Measurements from ENCODE around the gene FTHL17.

FTHL17 gene

GRCh38 chrX:31074522-31074921, 2.7 kb upstream of the FTHL17 start:
- no peak overlapping the region for H3K18ac ChIP-seq (ENCODE audit: low read length)
- no peaks in the 10 kb centered on the region for H3K79me2 ChIP-seq (ENCODE audit: control insufficient read depth, insufficient read depth, low read length)
- H3K4ac ChIP-seq (ENCODE audit: low read depth, low read length), result no peak overlapping the region
- DNase-seq, result no peak
- no CpG with 5 or more reads among the region's 2 CpGs for WGBS (ENCODE audit: extremely low coverage, insufficient coverage, low lambda C conversion rate)
- H4K8ac ChIP-seq (ENCODE audit: low read depth, low read length), result no peak overlapping the region
- H4K5ac ChIP-seq (ENCODE audit: low read length), result no peak overlapping the region
- H3K56ac ChIP-seq (ENCODE audit: low read length), result no peak overlapping the region
- no peak overlapping the region for H2AK5ac ChIP-seq (ENCODE audit: low read length)
- no peaks in the 10 kb centered on the region for H3K27me3 ChIP-seq (ENCODE audit: insufficient read depth, low read length, poor library complexity)
- no peaks in the 10 kb centered on the region for H3K4me1 ChIP-seq (ENCODE audit: control insufficient read depth, low read depth, low read length)
- no peak overlapping the region for H2BK15ac ChIP-seq (replicated peaks; ENCODE audit: low read depth)
- H3K27ac ChIP-seq (ENCODE audit: low read depth, low read length), result no peak overlapping the region
- no peak overlapping the region for H3K9ac ChIP-seq (ENCODE audit: low read length)
- H2BK5ac ChIP-seq (ENCODE audit: low read length), result no peak overlapping the region
- H3K4me3 ChIP-seq (ENCODE audit: low read length), result no peak overlapping the region
- H3K23ac ChIP-seq (ENCODE audit: low read length), result no peak overlapping the region
- H3K36me3 ChIP-seq (ENCODE audit: control insufficient read depth, insufficient read depth, low read length), result no peaks in the 10 kb centered on the region
- H3K4me2 ChIP-seq (ENCODE audit: low read length), result no peak overlapping the region
- no peaks in the 10 kb centered on the region for H3K79me1 ChIP-seq (ENCODE audit: low read length)
- H2BK120ac ChIP-seq (ENCODE audit: low read depth, low read length), result no peak overlapping the region

DNA sequence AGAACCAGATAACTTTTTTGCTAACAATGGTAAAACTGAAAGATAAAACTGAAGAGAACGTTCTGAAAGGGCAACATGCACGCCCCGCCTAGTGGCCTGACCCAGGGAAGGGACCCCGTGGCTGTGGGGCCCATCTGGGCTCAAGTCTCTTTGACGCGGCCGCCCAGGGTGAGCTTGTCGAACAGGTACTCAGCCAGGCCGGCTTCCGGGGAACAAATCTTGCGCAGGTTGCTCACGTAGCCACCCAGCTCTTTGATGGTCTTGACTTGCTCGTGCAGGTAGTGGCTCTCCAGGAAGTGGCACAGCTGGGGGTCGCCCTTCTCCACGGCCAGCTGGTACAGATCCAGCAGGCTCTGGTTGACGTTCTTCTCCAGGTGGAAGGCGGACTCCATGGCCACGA, 579 bp downstream of the FTHL17 start:
- no peaks in the 10 kb centered on the region for H3K36me3 ChIP-seq (ENCODE audit: control insufficient read depth, insufficient read depth, low read length)
- H3K4me2 ChIP-seq (ENCODE audit: low read length), result no peak overlapping the region
- no peak overlapping the region for H2AK5ac ChIP-seq (ENCODE audit: low read length)
- no peaks in the 10 kb centered on the region for H3K4me1 ChIP-seq (ENCODE audit: control insufficient read depth, low read depth, low read length)
- no peak overlapping the region for H4K5ac ChIP-seq (ENCODE audit: low read length)
- H3K18ac ChIP-seq (ENCODE audit: low read length), result no peak overlapping the region
- no peak overlapping the region for H2BK120ac ChIP-seq (ENCODE audit: low read depth, low read length)
- no peak overlapping the region for H2BK15ac ChIP-seq (replicated peaks; ENCODE audit: low read depth)
- no peak overlapping the region for H3K23ac ChIP-seq (ENCODE audit: low read length)
- H3K9ac ChIP-seq (ENCODE audit: low read length), result no peak overlapping the region
- H3K4me3 ChIP-seq (ENCODE audit: low read length), result no peak overlapping the region
- no CpG with 5 or more reads among the region's 18 CpGs for WGBS (ENCODE audit: extremely low coverage, insufficient coverage, low lambda C conversion rate)
- no peaks in the 10 kb centered on the region for H3K79me2 ChIP-seq (ENCODE audit: control insufficient read depth, insufficient read depth, low read length)
- H3K4ac ChIP-seq (ENCODE audit: low read depth, low read length), result no peak overlapping the region
- no peaks in the 10 kb centered on the region for H3K27me3 ChIP-seq (ENCODE audit: insufficient read depth, low read length, poor library complexity)
- H2BK5ac ChIP-seq (ENCODE audit: low read length), result no peak overlapping the region
- H3K56ac ChIP-seq (ENCODE audit: low read length), result no peak overlapping the region
- no peak overlapping the region for H3K27ac ChIP-seq (ENCODE audit: low read depth, low read length)
- no peaks in the 10 kb centered on the region for H3K79me1 ChIP-seq (ENCODE audit: low read length)
- no peak for DNase-seq
- H4K8ac ChIP-seq (ENCODE audit: low read depth, low read length), result no peak overlapping the region

DNA sequence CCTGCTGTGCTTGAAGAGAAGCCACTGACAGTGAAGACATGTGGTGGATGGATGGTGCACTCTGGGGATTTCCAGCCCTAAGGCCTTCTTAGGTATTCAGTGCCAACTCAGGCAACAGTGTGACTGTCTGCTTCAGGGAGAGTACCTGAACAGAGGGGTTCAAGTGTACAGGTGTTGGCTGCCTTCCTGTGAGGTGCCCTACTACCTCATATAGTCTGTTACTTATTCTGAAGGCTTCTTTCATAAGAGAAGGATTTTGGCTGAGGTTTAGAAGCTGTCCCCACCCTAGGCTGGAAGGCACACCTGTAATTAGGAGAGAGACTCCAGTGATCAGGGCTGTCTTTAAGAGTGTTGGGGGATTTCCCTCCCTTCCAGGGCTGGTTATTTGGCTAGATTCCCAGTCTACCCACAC, 1.8 kb downstream of the FTHL17 start:
- Histone ChIP-seq H3K27ac (ENCODE audit: low read depth, low read length) (no peak overlapping the region), H3K4me2 (ENCODE audit: low read length) (no peak overlapping the region), H2BK15ac (replicated peaks; ENCODE audit: low read depth) (no peak overlapping the region), H2BK120ac (ENCODE audit: low read depth, low read length) (no peak overlapping the region), H3K79me1 (ENCODE audit: low read length) (no peaks in the 10 kb centered on the region), H3K27me3 (ENCODE audit: insufficient read depth, low read length, poor library complexity) (no peaks in the 10 kb centered on the region), H3K4me3 (ENCODE audit: low read length) (no peak overlapping the region), H3K56ac (ENCODE audit: low read length) (no peak overlapping the region), H4K5ac (ENCODE audit: low read length) (no peak overlapping the region), H3K23ac (ENCODE audit: low read length) (no peak overlapping the region), H3K18ac (ENCODE audit: low read length) (no peak overlapping the region), H3K9ac (ENCODE audit: low read length) (no peak overlapping the region), H3K4ac (ENCODE audit: low read depth, low read length) (no peak overlapping the region), H4K8ac (ENCODE audit: low read depth, low read length) (no peak overlapping the region), H3K79me2 (ENCODE audit: control insufficient read depth, insufficient read depth, low read length) (no peaks in the 10 kb centered on the region), H3K4me1 (ENCODE audit: control insufficient read depth, low read depth, low read length) (no peaks in the 10 kb centered on the region), H2BK5ac (ENCODE audit: low read length) (no peak overlapping the region), H3K36me3 (ENCODE audit: control insufficient read depth, insufficient read depth, low read length) (no peaks in the 10 kb centered on the region), H2AK5ac (ENCODE audit: low read length) (no peak overlapping the region)
- no peak for DNase-seq

- no peaks in the 10 kb centered on the region for H3K27me3 ChIP-seq (ENCODE audit: insufficient read depth, low read length, poor library complexity)
- no peak overlapping the region for H3K18ac ChIP-seq (ENCODE audit: low read length)
- H3K4me2 ChIP-seq (ENCODE audit: low read length), result no peak overlapping the region
- H2BK15ac ChIP-seq (replicated peaks; ENCODE audit: low read depth), result no peak overlapping the region
- H3K4me3 ChIP-seq (ENCODE audit: low read length), result no peak overlapping the region
- no peak overlapping the region for H3K23ac ChIP-seq (ENCODE audit: low read length)
- no peak overlapping the region for H2BK120ac ChIP-seq (ENCODE audit: low read depth, low read length)
- no peak for DNase-seq
- H3K4ac ChIP-seq (ENCODE audit: low read depth, low read length), result no peak overlapping the region
- no peaks in the 10 kb centered on the region for H3K79me1 ChIP-seq (ENCODE audit: low read length)
- no peak overlapping the region for H4K5ac ChIP-seq (ENCODE audit: low read length)
- H2AK5ac ChIP-seq (ENCODE audit: low read length), result no peak overlapping the region
- no peaks in the 10 kb centered on the region for H3K36me3 ChIP-seq (ENCODE audit: control insufficient read depth, insufficient read depth, low read length)
- H4K8ac ChIP-seq (ENCODE audit: low read depth, low read length), result no peak overlapping the region
- H3K4me1 ChIP-seq (ENCODE audit: control insufficient read depth, low read depth, low read length), result no peaks in the 10 kb centered on the region
- no peak overlapping the region for H3K9ac ChIP-seq (ENCODE audit: low read length)
- no peak overlapping the region for H2BK5ac ChIP-seq (ENCODE audit: low read length)
- H3K27ac ChIP-seq (ENCODE audit: low read depth, low read length), result no peak overlapping the region
- H3K79me2 ChIP-seq (ENCODE audit: control insufficient read depth, insufficient read depth, low read length), result no peaks in the 10 kb centered on the region
- no peak overlapping the region for H3K56ac ChIP-seq (ENCODE audit: low read length)
- no CpG with 5 or more reads among the region's 1 CpG for WGBS (ENCODE audit: extremely low coverage, insufficient coverage, low lambda C conversion rate)
Measured at GRCh38 chrX:31063114-31063513, 8.7 kb downstream of the FTHL17 start.

- no peak overlapping the region for H2BK120ac ChIP-seq (ENCODE audit: low read depth, low read length)
- no peak for DNase-seq
- H3K56ac ChIP-seq (ENCODE audit: low read length), result no peak overlapping the region
- no peak overlapping the region for H3K4me2 ChIP-seq (ENCODE audit: low read length)
- no peak overlapping the region for H3K27ac ChIP-seq (ENCODE audit: low read depth, low read length)
- no peak overlapping the region for H2BK5ac ChIP-seq (ENCODE audit: low read length)
- H3K79me1 ChIP-seq (ENCODE audit: low read length), result no peaks in the 10 kb centered on the region
- H2AK5ac ChIP-seq (ENCODE audit: low read length), result no peak overlapping the region
- H3K4ac ChIP-seq (ENCODE audit: low read depth, low read length), result no peak overlapping the region
- H3K23ac ChIP-seq (ENCODE audit: low read length), result no peak overlapping the region
- no peaks in the 10 kb centered on the region for H3K79me2 ChIP-seq (ENCODE audit: control insufficient read depth, insufficient read depth, low read length)
- WGBS (ENCODE audit: extremely low coverage, insufficient coverage, low lambda C conversion rate), result no CpG with 5 or more reads among the region's 3 CpGs
- no peak overlapping the region for H2BK15ac ChIP-seq (replicated peaks; ENCODE audit: low read depth)
- no peaks in the 10 kb centered on the region for H3K4me1 ChIP-seq (ENCODE audit: control insufficient read depth, low read depth, low read length)
- H3K36me3 ChIP-seq (ENCODE audit: control insufficient read depth, insufficient read depth, low read length), result no peaks in the 10 kb centered on the region
- no peak overlapping the region for H4K5ac ChIP-seq (ENCODE audit: low read length)
- H3K18ac ChIP-seq (ENCODE audit: low read length), result no peak overlapping the region
- no peak overlapping the region for H4K8ac ChIP-seq (ENCODE audit: low read depth, low read length)
- H3K27me3 ChIP-seq (ENCODE audit: insufficient read depth, low read length, poor library complexity), result no peaks in the 10 kb centered on the region
- H3K9ac ChIP-seq (ENCODE audit: low read length), result no peak overlapping the region
- no peak overlapping the region for H3K4me3 ChIP-seq (ENCODE audit: low read length)
Measured at GRCh38 chrX:31061091-31061490, 10.8 kb downstream of the FTHL17 start.

DNA sequence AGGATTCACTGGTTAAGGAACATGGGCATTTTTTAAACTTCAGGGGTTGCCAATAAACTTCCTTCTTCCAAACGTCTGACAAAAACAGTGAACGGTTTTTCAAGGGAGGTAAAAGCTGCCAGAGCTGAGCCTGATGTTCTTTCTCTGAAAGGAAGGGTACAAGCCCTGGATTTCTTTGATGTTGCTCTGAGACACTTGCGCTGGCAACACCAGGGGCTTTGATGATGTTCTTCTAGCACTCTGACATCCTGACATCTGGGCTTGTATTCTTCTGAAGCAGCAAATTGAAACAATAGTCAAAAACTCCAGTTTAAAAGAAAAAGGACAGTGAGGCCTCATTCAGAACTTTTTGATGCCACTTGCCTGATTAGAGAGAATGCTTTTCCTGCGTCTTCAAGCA, 11.8 kb downstream of the FTHL17 start:
- Histone ChIP-seq H3K4me3 (ENCODE audit: low read length) (no peak overlapping the region), H3K79me2 (ENCODE audit: control insufficient read depth, insufficient read depth, low read length) (no peaks in the 10 kb centered on the region), H3K23ac (ENCODE audit: low read length) (no peak overlapping the region), H2BK15ac (replicated peaks; ENCODE audit: low read depth) (no peak overlapping the region), H3K79me1 (ENCODE audit: low read length) (no peaks in the 10 kb centered on the region), H3K36me3 (ENCODE audit: control insufficient read depth, insufficient read depth, low read length) (no peaks in the 10 kb centered on the region), H3K9ac (ENCODE audit: low read length) (no peak overlapping the region), H3K4ac (ENCODE audit: low read depth, low read length) (no peak overlapping the region), H3K4me2 (ENCODE audit: low read length) (no peak overlapping the region), H3K27ac (ENCODE audit: low read depth, low read length) (no peak overlapping the region), H4K5ac (ENCODE audit: low read length) (no peak overlapping the region), H2BK5ac (ENCODE audit: low read length) (no peak overlapping the region), H3K18ac (ENCODE audit: low read length) (no peak overlapping the region), H3K56ac (ENCODE audit: low read length) (no peak overlapping the region), H3K27me3 (ENCODE audit: insufficient read depth, low read length, poor library complexity) (no peaks in the 10 kb centered on the region), H3K4me1 (ENCODE audit: control insufficient read depth, low read depth, low read length) (no peaks in the 10 kb centered on the region), H2AK5ac (ENCODE audit: low read length) (no peak overlapping the region), H4K8ac (ENCODE audit: low read depth, low read length) (no peak overlapping the region), H2BK120ac (ENCODE audit: low read depth, low read length) (no peak overlapping the region)
- no CpG with 5 or more reads among the region's 4 CpGs for WGBS (ENCODE audit: extremely low coverage, insufficient coverage, low lambda C conversion rate)
- no peak for DNase-seq
